ENCODE results near the gene GJC2. TPM values are rescaled to one million over a fixed set of nuclear protein-coding genes. Genes with fewer than 3 reads are reported as not detected.

GJC2 gene
- total and polyA plus RNA-seq, 3 donors from 2014 or later = 2.0 to 4.2 (median 2.6) TPM

DNA sequence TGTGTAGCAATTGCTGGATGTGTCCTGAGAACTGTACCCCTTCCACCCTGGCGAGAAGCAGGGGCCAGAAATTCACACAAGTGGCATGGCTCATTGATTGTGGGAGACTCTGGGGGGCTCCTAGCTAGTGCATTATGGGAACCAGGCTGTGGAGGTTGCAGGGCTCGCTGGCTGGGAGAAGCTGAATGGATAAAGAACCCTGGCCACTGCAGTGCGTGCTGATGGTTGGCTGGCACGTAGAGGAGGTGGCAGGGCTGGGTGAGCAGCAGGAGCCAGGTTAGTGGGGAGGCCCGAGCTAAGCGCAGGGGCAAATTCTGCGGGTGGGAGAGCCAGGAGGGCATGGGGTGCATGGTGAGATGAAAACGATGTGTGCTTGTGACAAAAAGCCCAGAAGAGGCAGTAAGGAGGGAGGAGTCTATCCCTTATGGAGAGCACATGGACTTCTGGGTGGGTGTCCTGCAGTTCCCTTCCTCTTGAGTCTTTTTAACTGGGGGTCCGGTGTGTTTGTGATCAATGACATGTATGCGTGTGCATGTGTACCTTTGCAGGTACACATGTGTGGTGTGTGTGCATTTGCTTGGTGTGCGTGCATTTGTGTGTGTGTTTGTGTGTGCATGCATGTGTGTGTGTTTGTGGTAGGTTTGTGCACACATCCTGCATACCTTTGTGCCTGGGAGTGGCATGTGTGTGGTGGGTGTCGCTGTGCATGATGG is 6.1 kb upstream of the GJC2 start:
- 85 to 93% methylated on average over 12 of the region's 12 CpGs for WGBS, 2 donors
- no peak for TF ChIP-seq CTCF (IDR thresholded peaks at IDR 0.05)
- TF ChIP-seq POLR2A (IDR thresholded peaks at IDR 0.05) = no peak
- intact Hi-C loops (cut with DNase I; ENCODE audit: low total_unique reads) = no loop called here
- no peaks in the 10 kb centered on the region for H3K36me3 ChIP-seq (ENCODE audit: low read depth, missing control alignments)
- H3K27ac ChIP-seq = no peak overlapping the region
- H3K4me1 ChIP-seq = peaks cover 59% of the 10 kb centered on the region
- H3K9me3 ChIP-seq = no peaks in the 10 kb centered on the region
- no peak overlapping the region for H3K4me3 ChIP-seq
- H3K27me3 ChIP-seq = no peaks in the 10 kb centered on the region
- DNase-seq = no peak

- no peak overlapping the region for H3K4me3 ChIP-seq
- H3K4me1 ChIP-seq = peaks cover 67% of the 10 kb centered on the region
- WGBS, 2 donors = 84 to 86% methylated on average over 6 to 16 of the region's 16 CpGs
- peak overlapping the region; percentile 41 to 68 for H3K27ac ChIP-seq
- H3K36me3 ChIP-seq (ENCODE audit: low read depth, missing control alignments) = no peaks in the 10 kb centered on the region
- H3K9me3 ChIP-seq = no peaks in the 10 kb centered on the region
- TF ChIP-seq POLR2A (IDR thresholded peaks at IDR 0.05) (no peak), CTCF (IDR thresholded peaks at IDR 0.05) (no peak)
- H3K27me3 ChIP-seq = no peaks in the 10 kb centered on the region
- no peak for DNase-seq
- intact Hi-C loops (cut with DNase I; ENCODE audit: low total_unique reads) = no loop called here
Observed at GRCh38 chr1:228144193-228144992, 5.3 kb upstream of the GJC2 start.

GRCh38 chr1:228144993-228145343 is 4.8 kb upstream of the GJC2 start:
- Histone ChIP-seq H3K27ac (peak overlapping the region; percentile 41 to 68), H3K27me3 (no peaks in the 10 kb centered on the region), H3K9me3 (no peaks in the 10 kb centered on the region), H3K36me3 (ENCODE audit: low read depth, missing control alignments) (no peaks in the 10 kb centered on the region), H3K4me1 (peaks cover 73% of the 10 kb centered on the region), H3K4me3 (no peak overlapping the region)
- 69 to 100% methylated on average over 2 to 8 of the region's 8 CpGs for WGBS, 2 donors
- DNase-seq = no peak
- TF ChIP-seq POLR2A (IDR thresholded peaks at IDR 0.05) (no peak), CTCF (IDR thresholded peaks at IDR 0.05) (no peak)
- intact Hi-C loops (cut with DNase I; ENCODE audit: low total_unique reads) = no loop called here

DNA sequence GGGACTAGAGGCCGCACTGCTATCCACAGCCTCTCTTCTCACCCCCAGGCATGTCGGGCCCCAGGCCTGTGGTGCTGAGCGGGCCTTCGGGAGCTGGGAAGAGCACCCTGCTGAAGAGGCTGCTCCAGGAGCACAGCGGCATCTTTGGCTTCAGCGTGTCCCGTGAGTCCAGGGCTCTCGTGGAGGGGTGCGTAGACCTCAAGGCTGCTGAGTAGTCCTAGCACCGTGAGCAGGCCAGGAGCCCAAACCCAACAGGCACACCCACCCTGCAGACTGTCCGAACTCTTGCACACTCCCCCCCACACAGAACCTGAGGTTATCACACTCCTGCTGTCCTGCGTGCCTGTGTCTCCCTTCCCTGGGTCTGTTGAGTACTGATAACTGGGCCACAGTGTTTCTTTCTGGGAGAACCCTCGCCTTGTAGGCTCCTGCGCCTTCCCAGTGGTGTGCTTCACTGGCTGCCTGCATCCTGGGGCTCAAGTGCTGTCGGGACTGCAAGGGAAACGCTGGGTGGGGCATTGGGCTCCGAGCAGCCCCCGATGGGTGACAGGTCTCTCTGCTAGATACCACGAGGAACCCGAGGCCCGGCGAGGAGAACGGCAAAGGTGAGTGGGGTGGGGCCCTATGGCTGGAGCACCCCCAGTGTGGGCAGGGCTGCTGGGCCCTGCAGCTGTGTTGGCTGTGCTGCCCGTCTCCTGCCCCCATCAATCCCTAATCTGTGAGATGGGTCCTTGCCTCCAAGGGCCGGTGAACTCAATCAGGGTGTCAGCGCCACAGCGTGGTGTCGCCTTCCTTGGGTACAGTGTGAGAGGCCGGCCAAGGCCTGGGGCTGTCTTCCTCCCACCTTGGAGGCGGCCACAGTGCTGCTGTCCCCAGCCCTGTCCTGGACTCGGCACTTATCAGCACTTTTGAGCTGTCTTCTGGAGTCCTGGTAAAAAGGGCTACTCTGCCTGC is 4.0 kb upstream of the GJC2 start:
- 73 to 76% methylated on average over 16 to 30 of the region's 31 CpGs for WGBS, 2 donors
- no peaks in the 10 kb centered on the region for H3K9me3 ChIP-seq
- H3K36me3 ChIP-seq (ENCODE audit: low read depth, missing control alignments) = no peaks in the 10 kb centered on the region
- DNase-seq = peak; percentile 34
- TF ChIP-seq CTCF (IDR thresholded peaks at IDR 0.05) (no peak), POLR2A (IDR thresholded peaks at IDR 0.05) (no peak)
- no peaks in the 10 kb centered on the region for H3K27me3 ChIP-seq
- peak overlapping the region; percentile 41 to 68 for H3K27ac ChIP-seq
- H3K4me3 ChIP-seq = no peak overlapping the region
- intact Hi-C loops (cut with DNase I; ENCODE audit: low total_unique reads) = no loop called here
- peaks cover 80% of the 10 kb centered on the region for H3K4me1 ChIP-seq

Measured in testis (tissue), 3 donors.